ENCODE results near the gene AMOTL2.

AMOTL2 gene

GRCh38 chr3:134372396-134373270, 1.6 kb downstream of the AMOTL2 start:
- DNase-seq (ENCODE audit: low read depth, low spot score), result no peak
- in situ Hi-C loops (cut with HindIII; ENCODE audit: low sequenced_read_pairs), result no loop called here
- peak overlapping the region; percentile 93 for H3K4me3 ChIP-seq (ENCODE audit: low read depth, low read length)
- TF ChIP-seq CTCF (IDR thresholded peaks at IDR 0.05; ENCODE audit: low read depth, low read length), result no peak

DNA sequence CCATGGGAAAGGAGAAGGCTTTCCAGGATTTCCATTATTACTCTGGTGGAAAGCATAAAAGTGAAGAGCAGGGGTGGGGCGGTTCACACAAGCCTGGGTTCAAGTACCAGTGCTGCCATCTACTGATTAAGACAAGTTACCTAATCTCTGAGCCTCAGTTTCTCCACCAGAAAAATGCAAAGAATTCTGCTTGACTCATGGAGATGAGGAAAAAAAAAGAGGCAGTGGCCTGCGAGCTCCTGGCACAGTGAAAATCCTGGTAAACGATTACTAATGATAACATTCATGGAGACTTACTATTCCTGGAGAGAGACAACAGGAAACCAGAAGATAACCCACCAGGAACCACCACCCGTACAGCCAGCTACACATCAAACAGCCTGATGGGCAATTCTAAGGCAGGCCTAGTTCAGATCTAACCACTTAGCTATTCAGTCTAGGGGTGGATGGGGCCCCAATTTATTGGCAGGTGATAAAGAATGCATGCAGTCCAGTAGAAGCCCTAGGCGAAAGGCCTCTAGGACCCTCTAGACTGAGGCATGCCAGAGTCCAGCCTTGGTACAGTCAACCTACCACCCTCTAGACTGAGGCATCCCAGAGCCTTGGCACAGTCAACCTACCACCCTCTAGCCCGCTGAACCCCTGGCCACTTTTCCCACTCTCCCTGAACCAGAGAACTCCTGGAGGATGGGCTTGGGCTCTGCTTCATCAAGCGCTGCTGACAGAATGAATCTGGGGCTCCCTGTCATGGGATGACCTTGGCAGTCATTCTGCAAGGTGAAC, 2.5 kb downstream of the AMOTL2 start:
- in situ Hi-C loops (cut with HindIII; ENCODE audit: low sequenced_read_pairs), result no loop called here
- DNase-seq (ENCODE audit: low read depth, low spot score), result no peak
- TF ChIP-seq CTCF (IDR thresholded peaks at IDR 0.05; ENCODE audit: low read depth, low read length), result peak; percentile 8
- peak overlapping the region; percentile 93 for H3K4me3 ChIP-seq (ENCODE audit: low read depth, low read length)

GRCh38 chr3:134370611-134371531, 3.4 kb downstream of the AMOTL2 start:
- H3K4me3 ChIP-seq (ENCODE audit: low read depth, low read length), result peak overlapping the region; percentile 5
- in situ Hi-C loops (cut with HindIII; ENCODE audit: low sequenced_read_pairs), result no loop called here
- DNase-seq (ENCODE audit: low read depth, low spot score), result no peak
- no peak for TF ChIP-seq CTCF (IDR thresholded peaks at IDR 0.05; ENCODE audit: low read depth, low read length)

DNA sequence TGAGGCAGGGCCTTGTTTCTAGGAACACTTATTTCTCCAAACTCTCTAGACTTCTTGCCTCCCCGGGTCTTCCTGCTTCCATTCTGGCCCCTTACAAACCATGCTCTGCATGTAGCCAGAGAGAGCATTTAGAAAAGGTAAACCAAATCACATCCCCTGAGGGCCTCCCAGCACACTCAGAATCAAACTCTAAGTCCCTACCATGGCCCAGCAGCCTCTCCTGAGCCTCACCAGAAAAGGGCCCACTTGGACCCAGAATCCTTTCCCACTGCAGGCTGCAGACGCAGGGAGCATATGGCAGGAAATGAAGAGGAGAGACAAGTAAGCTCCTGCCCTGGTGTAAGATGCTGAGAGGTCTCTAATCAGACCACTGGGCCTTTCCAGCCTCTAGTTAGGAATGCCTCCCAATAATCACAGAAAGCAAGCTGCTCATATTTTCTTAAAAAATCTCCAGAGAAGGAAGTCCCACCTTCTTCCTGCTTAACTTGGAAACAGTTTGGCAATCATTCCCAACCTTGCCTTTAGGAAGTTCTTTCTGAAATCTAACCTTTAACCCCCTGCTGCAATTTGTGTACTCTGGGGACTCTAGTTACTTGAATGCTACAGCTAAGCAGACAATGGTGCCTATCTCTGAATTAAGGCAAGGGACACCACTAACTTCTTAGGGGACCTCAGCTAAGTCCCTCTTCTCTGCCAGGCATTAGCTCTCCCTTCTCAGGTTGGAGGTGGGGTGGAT, 4.2 kb downstream of the AMOTL2 start:
- H3K4me3 ChIP-seq (ENCODE audit: low read depth, low read length), result no peak overlapping the region
- in situ Hi-C loops (cut with HindIII; ENCODE audit: low sequenced_read_pairs), result no loop called here
- TF ChIP-seq CTCF (IDR thresholded peaks at IDR 0.05; ENCODE audit: low read depth, low read length), result no peak
- no peak for DNase-seq (ENCODE audit: low read depth, low spot score)

DNA sequence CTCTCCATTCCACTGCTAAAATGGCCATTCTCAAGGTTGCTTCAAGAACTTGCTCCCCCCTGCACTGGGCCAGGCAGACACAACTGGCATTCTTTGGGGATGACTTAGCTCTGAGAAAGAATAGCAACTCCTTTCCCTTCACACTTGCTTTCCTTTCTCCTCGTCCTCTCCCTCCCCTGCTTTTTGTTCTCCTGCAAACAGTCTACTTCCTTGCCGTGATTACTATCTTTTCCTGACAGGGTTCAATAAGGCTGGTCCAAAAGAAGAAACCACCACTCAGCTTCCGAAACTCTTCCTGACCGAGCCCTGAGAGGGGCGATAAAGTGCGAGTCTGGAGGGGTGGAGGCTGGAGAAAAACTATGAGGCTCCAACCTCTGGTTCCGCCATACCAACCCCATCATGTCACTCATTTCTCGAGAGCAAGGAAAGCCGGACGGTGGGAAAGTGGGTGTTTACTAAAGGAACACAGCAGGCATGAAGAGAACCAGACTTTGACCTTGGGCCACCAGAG, 5.0 kb downstream of the AMOTL2 start:
- TF ChIP-seq CTCF (IDR thresholded peaks at IDR 0.05; ENCODE audit: low read depth, low read length), result no peak
- in situ Hi-C loops (cut with HindIII; ENCODE audit: low sequenced_read_pairs), result no loop called here
- peak; percentile 81 for DNase-seq (ENCODE audit: low read depth, low spot score)
- no peak overlapping the region for H3K4me3 ChIP-seq (ENCODE audit: low read depth, low read length)

All from astrocyte of the spinal cord (primary cell).